K562 (cell line): Measurements from ENCODE around the gene SIGLEC6. TPM values are rescaled to one million over a fixed set of nuclear protein-coding genes. Genes with fewer than 3 reads are reported as not detected.

ENCODE experiments used
- ARID2 ChIP-seq: fragments of 450-650 bp; IDR thresholded peaks from 2 replicates; pipeline ENCODE4 v1.6.1; 2017; ENCODE audit warnings: antibody characterized with exemption, mild to moderate bottlenecking
- BCOR ChIP-seq: fragments of 450-650 bp; IDR thresholded peaks from 2 replicates; pipeline ENCODE4 v1.6.1; 2016
- BRF2 ChIP-seq: IDR thresholded peaks from 3 replicates; pipeline ENCODE4 v1.6.1; 2011; ENCODE audit warnings: borderline replicate concordance, mild to moderate bottlenecking; ENCODE audit not compliant: insufficient read length, insufficient read depth
- CREB5 ChIP-seq: fragments of 250-450 bp; sonication (Bioruptor Pico); IDR thresholded peaks from 2 replicates; pipeline ENCODE4 v1.5.0; 2020; ENCODE audit warnings: mild to moderate bottlenecking
- CTCF ChIP-seq, 3 experiments: IDR thresholded peaks in 2 of 3; conservative IDR thresholded peaks in 1 of 3; 2 replicates each; pipeline ENCODE4 v1.5.1; 2011 to 2012; ENCODE audit warnings: low read length in 3 of 3, mild to moderate bottlenecking in 3 of 3, control low read depth in 2 of 3, improper control_type of control experiment in 1 of 3, inconsistent platforms in 1 of 3, low read depth in 1 of 3, mixed read lengths in 1 of 3, moderate library complexity in 1 of 3; ENCODE audit not compliant: insufficient read depth in 2 of 3
- ETV6 ChIP-seq, 3 experiments: fragments of 150-350 bp in 1 of 3; sonication (generic) in 1 of 3; formaldehyde crosslinking in 1 of 3; IDR thresholded peaks; 2 replicates each; pipeline versions ENCODE4 v1.6.1 to v1.8.0; 2014 to 2022; ENCODE audit warnings: borderline replicate concordance in 2 of 3, low read depth in 2 of 3, antibody characterized with exemption in 1 of 3, low read length in 1 of 3, mild to moderate bottlenecking in 1 of 3, missing genetic modification reagents in 1 of 3
- FOXO4 ChIP-seq: fragments of 450-650 bp; formaldehyde crosslinking; IDR thresholded peaks from 2 replicates; pipeline ENCODE4 v1.4.0; 2020; ENCODE audit warnings: mild to moderate bottlenecking, moderate library complexity
- GATA2 ChIP-seq: sonication (generic); formaldehyde crosslinking; IDR thresholded peaks from 2 replicates; pipeline ENCODE4 v1.4.0; 2020; ENCODE audit warnings: mild to moderate bottlenecking, missing genetic modification reagents
- KLF1 ChIP-seq: fragments of 450-650 bp; IDR thresholded peaks from 2 replicates; pipeline ENCODE4 v1.6.1; 2016; ENCODE audit warnings: missing genetic modification characterization, missing compliant biosample characterization
- MED1 ChIP-seq: sonication (generic); formaldehyde crosslinking; IDR thresholded peaks from 2 replicates; pipeline ENCODE4 v1.8.1; 2023; ENCODE audit warnings: missing genetic modification reagents, borderline replicate concordance
- NFIX ChIP-seq: fragments of 250-450 bp; sonication (Bioruptor Pico); IDR thresholded peaks from 2 replicates; pipeline ENCODE4 v1.4.0; 2020; ENCODE audit warnings: low read depth, mild to moderate bottlenecking, moderate library complexity
- NKRF ChIP-seq: fragments of 450-650 bp; IDR thresholded peaks from 2 replicates; pipeline ENCODE4 v1.6.1; 2016; ENCODE audit warnings: borderline replicate concordance
- RAD51 ChIP-seq: fragments of 450-650 bp; IDR thresholded peaks from 2 replicates; pipeline ENCODE4 v1.7.1; 2016; ENCODE audit warnings: low read depth, mild to moderate bottlenecking, borderline replicate concordance
- RBM15 ChIP-seq: fragments of 200-400 bp; formaldehyde crosslinking; IDR thresholded peaks from 2 replicates; pipeline ENCODE4 v1.6.1; 2018; ENCODE audit warnings: mild to moderate bottlenecking, low read length, moderate library complexity; ENCODE audit not compliant: insufficient read depth
- SAFB2 ChIP-seq: fragments of 200-400 bp; formaldehyde crosslinking; IDR thresholded peaks from 2 replicates; pipeline ENCODE4 v1.6.1; 2018; ENCODE audit warnings: borderline replicate concordance, low read length, low read depth, moderate library complexity; ENCODE audit not compliant: severe bottlenecking
- SMARCA4 ChIP-seq: fragments of 450-650 bp; IDR thresholded peaks from 2 replicates; pipeline ENCODE4 v1.6.1; 2016
- ZKSCAN3 ChIP-seq: fragments of 250-450 bp; sonication (Bioruptor Pico); IDR thresholded peaks from 2 replicates; pipeline ENCODE4 v1.4.0; 2020
- ZNF239 ChIP-seq: fragments of 250-450 bp; sonication (Bioruptor Pico); IDR thresholded peaks from 2 replicates; pipeline ENCODE4 v1.4.0; 2020; ENCODE audit warnings: mild to moderate bottlenecking
- polyA plus RNA-seq, 8 experiments: library from polyadenylated mRNA; depleted of rRNA in 4 of 8; stranded (reverse) in 5 of 8; unstranded in 3 of 8; fragments of >200 nt; fragmentation: Nextera tagmentation in 2 of 8; fragmentation: Illumina TruSeq in 1 of 8; extraction: Ambion mirVana in 2 of 8; extraction: Trizol in 1 of 8; gene quantifications; 2 replicates each; pipeline versions ENCODE4 v1.2.1 to v1.2.3, GENCODE V29; 2011 to 2014; ENCODE audit warnings: inconsistent platforms in 1 of 8, missing spikeins in 1 of 8
- total RNA-seq, 7 experiments: library from RNA; depleted of rRNA in 6 of 7; stranded (reverse); fragments of >200 nt in 6 of 7; fragmentation: Illumina TruSeq in 2 of 7; extraction: Trizol in 2 of 7; gene quantifications; 2 replicates each; pipeline versions ENCODE4 v1.2.1 to v1.2.3, GENCODE V29; 2011 to 2021; ENCODE audit warnings: low replicate concordance in 1 of 7

Gene SIGLEC6
- total and polyA plus RNA-seq, 9 of the 15 experiments (the other 6 are each of a cell fraction or from before 2014, with no cell fraction given): 0.03 to 17.5 (median 0.71) TPM

GRCh38 chr19:51570962-51571575 lies 39.6 kb upstream of the SIGLEC6 start, which contains the start of gene ZNF175 (continued):
- TF ChIP-seq NKRF: peak; percentile 71; the same call in 1 of the 2 replicates
- no peak; a peak in 1 of 4 replicates for TF ChIP-seq ETV6 (IDR thresholded peaks at IDR 0.05; ENCODE audit: borderline replicate concordance in 1 of 2, low read depth in 2 of 2, low read length in 1 of 2)
- no peak for TF ChIP-seq ETV6 (CRISPR knock-in tag; IDR thresholded peaks at IDR 0.05; ENCODE audit: borderline replicate concordance)
- TF ChIP-seq FOXO4 (CRISPR knock-in tag): no peak
- TF ChIP-seq RBM15: no peak
- TF ChIP-seq CREB5 (CRISPR knock-in tag): no peak
- no peak for TF ChIP-seq GATA2 (CRISPR knock-in tag)
- TF ChIP-seq ZNF239 (CRISPR knock-in tag): no peak
- TF ChIP-seq MED1: no peak
- no peak for TF ChIP-seq KLF1 (tag)
- no peak for TF ChIP-seq ARID2
- no peak for TF ChIP-seq SMARCA4
- TF ChIP-seq ZKSCAN3 (CRISPR knock-in tag): no peak
- no peak for TF ChIP-seq RAD51
- TF ChIP-seq NFIX (CRISPR knock-in tag): no peak
- TF ChIP-seq CTCF (IDR thresholded peaks at IDR 0.05 in 2 of 3, conservative IDR thresholded peaks at IDR 0.05 in 1 of 3; ENCODE audit: insufficient read depth in 2 of 3, low read depth in 1 of 3, low read length in 3 of 3): no peak
- no peak for TF ChIP-seq BRF2
- TF ChIP-seq SAFB2: no peak
- no peak for TF ChIP-seq BCOR
